K562 (cell line): ENCODE results near the gene TUBA4B. TPM values are rescaled to one million over a fixed set of nuclear protein-coding genes. Genes with fewer than 3 reads are reported as not detected.
A peak's percentile ranks its signal among the peaks of the same experiment; 100 is the strongest.

Experiments used
- EHMT2 ChIP-seq: fragments of 450-650 bp; IDR thresholded peaks from 2 replicates; pipeline ENCODE4 v1.6.1; 2018; ENCODE audit warnings: antibody characterized with exemption
- MTA3 ChIP-seq: fragments of 450-650 bp; formaldehyde crosslinking; IDR thresholded peaks from 2 replicates; pipeline ENCODE4 v1.6.1; 2017; ENCODE audit warnings: mild to moderate bottlenecking, borderline replicate concordance
- POLR2A ChIP-seq: fragments of 450-650 bp; conservative IDR thresholded peaks from 2 replicates; pipeline ENCODE4 v1.6.1; 2016
- POLR2G ChIP-seq: fragments of 200-400 bp; formaldehyde crosslinking; IDR thresholded peaks from 2 replicates; pipeline ENCODE4 v1.6.1; 2017; ENCODE audit warnings: low read depth, mild to moderate bottlenecking, antibody characterized with exemption, low read length, moderate library complexity
- POLR3A ChIP-seq: IDR thresholded peaks from 2 replicates; pipeline ENCODE4 v1.6.1; 2011; ENCODE audit warnings: borderline replicate concordance, mild to moderate bottlenecking, moderate library complexity; ENCODE audit not compliant: insufficient read length, insufficient read depth; ENCODE audit errors: extremely low read depth
- RUNX1 ChIP-seq: sonication (generic); IDR thresholded peaks from 2 replicates; pipeline ENCODE4 v1.6.1; 2016; ENCODE audit warnings: antibody characterized with exemption, low read depth
- SAFB ChIP-seq: fragments of 200-400 bp; formaldehyde crosslinking; IDR thresholded peaks from 2 replicates; pipeline ENCODE4 v1.6.1; 2017; ENCODE audit warnings: low read depth, low read length, borderline replicate concordance
- SLC30A9 ChIP-seq: fragments of 250-450 bp; sonication (Bioruptor Pico); IDR thresholded peaks from 2 replicates; pipeline ENCODE4 v1.8.0; 2022; ENCODE audit warnings: mild to moderate bottlenecking, moderate library complexity
- STAT5B ChIP-seq: fragments of 250-450 bp; sonication (Bioruptor Pico); IDR thresholded peaks from 2 replicates; pipeline ENCODE4 v1.8.0; 2021; ENCODE audit warnings: mild to moderate bottlenecking, inconsistent platforms
- TAF15 ChIP-seq: fragments of 200-400 bp; formaldehyde crosslinking; IDR thresholded peaks from 2 replicates; pipeline ENCODE4 v1.6.1; 2017; ENCODE audit warnings: mild to moderate bottlenecking, low read depth, low read length, moderate library complexity
- TCF7L2 ChIP-seq: fragments of 150-350 bp; IDR thresholded peaks from 2 replicates; pipeline ENCODE4 v1.6.1; 2016; ENCODE audit warnings: low read depth, mild to moderate bottlenecking, low read length, moderate library complexity
- TCFL5 ChIP-seq: fragments of 250-450 bp; sonication (Bioruptor Pico); conservative IDR thresholded peaks from 2 replicates; pipeline ENCODE4 v1.6.1; 2021; ENCODE audit warnings: mild to moderate bottlenecking, moderate library complexity, matching md5 sums
- ZC3H11A ChIP-seq: IDR thresholded peaks from 2 replicates; pipeline ENCODE4 v1.6.1; 2012; ENCODE audit warnings: low read depth, low read length, improper control_type of control experiment
- ZEB2 ChIP-seq: fragments of 450-650 bp; IDR thresholded peaks from 2 replicates; pipeline ENCODE4 v1.6.1; 2016
- ZNF785 ChIP-seq: fragments of 250-450 bp; sonication (Bioruptor Pico); IDR thresholded peaks from 2 replicates; pipeline ENCODE4 v1.4.0; 2020; ENCODE audit warnings: mild to moderate bottlenecking
- polyA plus RNA-seq, 8 experiments: library from polyadenylated mRNA; depleted of rRNA in 4 of 8; stranded (reverse) in 5 of 8; unstranded in 3 of 8; fragments of >200 nt; fragmentation: Nextera tagmentation in 2 of 8; fragmentation: Illumina TruSeq in 1 of 8; extraction: Ambion mirVana in 2 of 8; extraction: Trizol in 1 of 8; gene quantifications; 2 replicates each; pipeline versions ENCODE4 v1.2.1 to v1.2.3, GENCODE V29; 2011 to 2014; ENCODE audit warnings: inconsistent platforms in 1 of 8, missing spikeins in 1 of 8
- total RNA-seq, 7 experiments: library from RNA; depleted of rRNA in 6 of 7; stranded (reverse); fragments of >200 nt in 6 of 7; fragmentation: Illumina TruSeq in 2 of 7; extraction: Trizol in 2 of 7; gene quantifications; 2 replicates each; pipeline versions ENCODE4 v1.2.1 to v1.2.3, GENCODE V29; 2011 to 2021; ENCODE audit warnings: low replicate concordance in 1 of 7
- TF ChIP-seq, protein P1 (sequence below): fragments of 250-450 bp; sonication (Bioruptor Pico); IDR thresholded peaks from 2 replicates; pipeline ENCODE4 v1.4.0; 2020; ENCODE audit warnings: mild to moderate bottlenecking, moderate library complexity, borderline replicate concordance
- TF ChIP-seq, protein P2 (sequence below): fragments of 250-450 bp; sonication (Bioruptor Pico); IDR thresholded peaks from 2 replicates; pipeline ENCODE4 v1.4.0; 2020; ENCODE audit warnings: mild to moderate bottlenecking, moderate library complexity
- TF ChIP-seq, protein P3 (sequence below), 3 experiments: fragments of 200-800 bp in 1 of 3; sonication (Bioruptor generic) in 1 of 3; sonication (generic) in 1 of 3; formaldehyde crosslinking in 1 of 3; IDR thresholded peaks; 2 replicates each; pipeline versions ENCODE4 v1.6.1 to v1.8.0; 2016 to 2022; ENCODE audit warnings: mild to moderate bottlenecking in 2 of 3, missing compliant biosample characterization in 2 of 3, missing genetic modification characterization in 2 of 3, missing genetic modification reagents in 1 of 3
- TF ChIP-seq, protein P4 (sequence below): sonication (generic); formaldehyde crosslinking; IDR thresholded peaks from 2 replicates; pipeline ENCODE4 v1.8.0; 2022; ENCODE audit warnings: mild to moderate bottlenecking, missing genetic modification reagents

Gene TUBA4B
- total and polyA plus RNA-seq, 9 of the 15 experiments (the other 6 are each of a cell fraction or from before 2014, with no cell fraction given) = 0.04 TPM; not detected in 8

DNA sequence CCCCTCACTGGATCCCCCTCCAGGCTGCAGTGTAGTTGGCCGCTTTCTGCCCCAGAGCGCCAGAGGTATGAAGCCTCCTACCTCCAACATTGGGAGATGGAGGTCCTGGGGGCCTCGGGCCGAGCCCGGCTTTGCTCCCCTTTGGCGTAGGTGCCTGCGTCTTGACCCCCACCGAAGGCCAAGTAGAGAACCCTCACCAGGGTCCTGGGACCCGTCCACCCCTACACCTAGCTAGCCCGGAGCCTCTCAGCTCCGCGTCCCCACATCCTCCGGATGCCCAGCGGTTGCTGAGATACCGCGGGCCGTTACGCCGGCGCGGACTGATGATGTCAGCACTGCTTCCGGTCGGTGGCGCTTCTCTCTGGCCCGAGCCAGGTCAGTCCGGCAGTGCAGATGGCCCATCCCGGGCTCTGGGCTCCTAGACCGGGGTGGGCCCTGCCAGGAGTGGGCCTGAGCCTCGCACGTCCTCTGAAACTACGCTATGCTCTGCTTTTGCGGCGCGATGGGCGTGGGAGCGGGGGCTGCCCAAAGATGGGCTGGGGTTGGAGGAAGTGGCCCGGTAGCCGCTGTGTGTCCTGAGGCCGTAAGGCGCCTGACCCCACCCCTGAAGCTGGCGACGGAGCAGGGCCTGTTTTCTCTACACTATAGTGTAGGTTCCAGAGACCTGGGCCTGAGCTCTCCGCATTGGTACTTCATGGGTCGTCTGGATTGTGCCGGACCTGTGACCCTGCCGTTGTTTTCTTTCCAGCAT, 7.7 kb upstream of the TUBA4B start, which contains the start of the genes GLB1L and STK16 (continued):
- TF ChIP-seq TAF15 = no peak
- TF ChIP-seq TCFL5 (CRISPR knock-in tag) = no peak
- no peak for TF ChIP-seq STAT5B
- no peak for TF ChIP-seq ZEB2
- peak; percentile 92 for TF ChIP-seq POLR2A
- peak; percentile 98 for TF ChIP-seq POLR2G
- TF ChIP-seq MTA3 = no peak; the same call in 1 of the 2 replicates
- no peak for TF ChIP-seq TCF7L2
- TF ChIP-seq, protein P1, sequence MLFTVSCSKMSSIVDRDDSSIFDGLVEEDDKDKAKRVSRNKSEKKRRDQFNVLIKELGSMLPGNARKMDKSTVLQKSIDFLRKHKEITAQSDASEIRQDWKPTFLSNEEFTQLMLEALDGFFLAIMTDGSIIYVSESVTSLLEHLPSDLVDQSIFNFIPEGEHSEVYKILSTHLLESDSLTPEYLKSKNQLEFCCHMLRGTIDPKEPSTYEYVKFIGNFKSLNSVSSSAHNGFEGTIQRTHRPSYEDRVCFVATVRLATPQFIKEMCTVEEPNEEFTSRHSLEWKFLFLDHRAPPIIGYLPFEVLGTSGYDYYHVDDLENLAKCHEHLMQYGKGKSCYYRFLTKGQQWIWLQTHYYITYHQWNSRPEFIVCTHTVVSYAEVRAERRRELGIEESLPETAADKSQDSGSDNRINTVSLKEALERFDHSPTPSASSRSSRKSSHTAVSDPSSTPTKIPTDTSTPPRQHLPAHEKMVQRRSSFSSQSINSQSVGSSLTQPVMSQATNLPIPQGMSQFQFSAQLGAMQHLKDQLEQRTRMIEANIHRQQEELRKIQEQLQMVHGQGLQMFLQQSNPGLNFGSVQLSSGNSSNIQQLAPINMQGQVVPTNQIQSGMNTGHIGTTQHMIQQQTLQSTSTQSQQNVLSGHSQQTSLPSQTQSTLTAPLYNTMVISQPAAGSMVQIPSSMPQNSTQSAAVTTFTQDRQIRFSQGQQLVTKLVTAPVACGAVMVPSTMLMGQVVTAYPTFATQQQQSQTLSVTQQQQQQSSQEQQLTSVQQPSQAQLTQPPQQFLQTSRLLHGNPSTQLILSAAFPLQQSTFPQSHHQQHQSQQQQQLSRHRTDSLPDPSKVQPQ (CRISPR knock-in tag) = no peak
- TF ChIP-seq, protein P2, sequence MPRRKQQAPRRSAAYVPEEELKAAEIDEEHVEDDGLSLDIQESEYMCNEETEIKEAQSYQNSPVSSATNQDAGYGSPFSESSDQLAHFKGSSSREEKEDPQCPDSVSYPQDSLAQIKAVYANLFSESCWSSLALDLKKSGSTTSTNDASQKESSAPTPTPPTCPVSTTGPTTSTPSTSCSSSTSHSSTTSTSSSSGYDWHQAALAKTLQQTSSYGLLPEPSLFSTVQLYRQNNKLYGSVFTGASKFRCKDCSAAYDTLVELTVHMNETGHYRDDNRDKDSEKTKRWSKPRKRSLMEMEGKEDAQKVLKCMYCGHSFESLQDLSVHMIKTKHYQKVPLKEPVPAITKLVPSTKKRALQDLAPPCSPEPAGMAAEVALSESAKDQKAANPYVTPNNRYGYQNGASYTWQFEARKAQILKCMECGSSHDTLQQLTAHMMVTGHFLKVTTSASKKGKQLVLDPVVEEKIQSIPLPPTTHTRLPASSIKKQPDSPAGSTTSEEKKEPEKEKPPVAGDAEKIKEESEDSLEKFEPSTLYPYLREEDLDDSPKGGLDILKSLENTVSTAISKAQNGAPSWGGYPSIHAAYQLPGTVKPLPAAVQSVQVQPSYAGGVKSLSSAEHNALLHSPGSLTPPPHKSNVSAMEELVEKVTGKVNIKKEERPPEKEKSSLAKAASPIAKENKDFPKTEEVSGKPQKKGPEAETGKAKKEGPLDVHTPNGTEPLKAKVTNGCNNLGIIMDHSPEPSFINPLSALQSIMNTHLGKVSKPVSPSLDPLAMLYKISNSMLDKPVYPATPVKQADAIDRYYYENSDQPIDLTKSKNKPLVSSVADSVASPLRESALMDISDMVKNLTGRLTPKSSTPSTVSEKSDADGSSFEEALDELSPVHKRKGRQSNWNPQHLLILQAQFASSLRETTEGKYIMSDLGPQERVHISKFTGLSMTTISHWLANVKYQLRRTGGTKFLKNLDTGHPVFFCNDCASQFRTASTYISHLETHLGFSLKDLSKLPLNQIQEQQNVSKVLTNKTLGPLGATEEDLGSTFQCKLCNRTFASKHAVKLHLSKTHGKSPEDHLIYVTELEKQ (CRISPR knock-in tag) = no peak
- TF ChIP-seq, protein P3, sequence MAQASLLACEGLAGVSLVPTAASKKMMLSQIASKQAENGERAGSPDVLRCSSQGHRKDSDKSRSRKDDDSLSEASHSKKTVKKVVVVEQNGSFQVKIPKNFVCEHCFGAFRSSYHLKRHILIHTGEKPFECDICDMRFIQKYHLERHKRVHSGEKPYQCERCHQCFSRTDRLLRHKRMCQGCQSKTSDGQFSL (CRISPR knock-in tag; IDR thresholded peaks at IDR 0.05) = no peak; the same call in 1 of the 2 replicates
- TF ChIP-seq, protein P3 (tag; IDR thresholded peaks at IDR 0.05) = no peak
- TF ChIP-seq RUNX1 = no peak
- TF ChIP-seq POLR3A = no peak
- TF ChIP-seq ZNF785 = no peak
- TF ChIP-seq ZC3H11A = no peak
- TF ChIP-seq SAFB = no peak
- TF ChIP-seq, protein P4, sequence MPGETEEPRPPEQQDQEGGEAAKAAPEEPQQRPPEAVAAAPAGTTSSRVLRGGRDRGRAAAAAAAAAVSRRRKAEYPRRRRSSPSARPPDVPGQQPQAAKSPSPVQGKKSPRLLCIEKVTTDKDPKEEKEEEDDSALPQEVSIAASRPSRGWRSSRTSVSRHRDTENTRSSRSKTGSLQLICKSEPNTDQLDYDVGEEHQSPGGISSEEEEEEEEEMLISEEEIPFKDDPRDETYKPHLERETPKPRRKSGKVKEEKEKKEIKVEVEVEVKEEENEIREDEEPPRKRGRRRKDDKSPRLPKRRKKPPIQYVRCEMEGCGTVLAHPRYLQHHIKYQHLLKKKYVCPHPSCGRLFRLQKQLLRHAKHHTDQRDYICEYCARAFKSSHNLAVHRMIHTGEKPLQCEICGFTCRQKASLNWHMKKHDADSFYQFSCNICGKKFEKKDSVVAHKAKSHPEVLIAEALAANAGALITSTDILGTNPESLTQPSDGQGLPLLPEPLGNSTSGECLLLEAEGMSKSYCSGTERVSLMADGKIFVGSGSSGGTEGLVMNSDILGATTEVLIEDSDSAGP (CRISPR knock-in tag) = no peak
- TF ChIP-seq SLC30A9 (CRISPR knock-in tag) = no peak
- no peak for TF ChIP-seq EHMT2
